Gastroesophageal sphincter (tissue), 4 donors: ENCODE measurements around the gene RECQL5. TPM values are rescaled to one million over a fixed set of nuclear protein-coding genes. Genes with fewer than 3 reads are reported as not detected.

Source experiments
- ATAC-seq: fragments of 150-250 bp; one replicate; pipeline ENCODE4 v1.9.1; 2016; ENCODE audit warnings: mild to moderate bottlenecking, moderate library complexity
- H3K27ac ChIP-seq, 4 donors: fragments of 200-600 bp; sonication (generic) in 3 of 4; 1 replicate in 3 of 4; 2 replicates in 1 of 4; pipeline ENCODE4 v1.5.1; 2016 to 2019
- H3K27me3 ChIP-seq: fragments of 200-600 bp; sonication (generic); one replicate; pipeline ENCODE4 v1.5.1; 2019
- H3K36me3 ChIP-seq, 2 donors: fragments of 200-600 bp; sonication (generic); one replicate each; pipeline ENCODE4 v1.5.1; 2019; ENCODE audit warnings: control low read depth in 1 of 2
- H3K4me1 ChIP-seq, 3 donors: fragments of 200-600 bp; sonication (generic); 1 replicate in 2 of 3; 2 replicates in 1 of 3; pipeline ENCODE4 v1.5.1; 2016 to 2019; ENCODE audit warnings: control low read depth in 2 of 3
- H3K4me3 ChIP-seq, 2 donors: fragments of 200-600 bp; sonication (generic); one replicate each; pipeline ENCODE4 v1.5.1; 2019; ENCODE audit warnings: mild to moderate bottlenecking in 1 of 2, moderate library complexity in 1 of 2
- H3K9me3 ChIP-seq, 3 donors: fragments of 200-600 bp; sonication (generic); one replicate each; pipeline ENCODE4 v1.5.1; 2017 to 2019; ENCODE audit warnings: control low read depth in 2 of 3
- EP300 ChIP-seq: sonication (generic); formaldehyde crosslinking; IDR thresholded peaks from one replicate; pipeline ENCODE4 v1.6.1; 2017; ENCODE audit warnings: antibody characterized with exemption, mild to moderate bottlenecking
- POLR2A ChIP-seq, 2 donors: fragments of 450-650 bp; IDR thresholded peaks; one replicate each; pipeline ENCODE4 v1.6.1; 2017; ENCODE audit warnings: antibody characterized with exemption in 2 of 2, mild to moderate bottlenecking in 2 of 2, moderate library complexity in 1 of 2
- POLR2AphosphoS5 ChIP-seq: sonication (generic); formaldehyde crosslinking; IDR thresholded peaks from one replicate; pipeline ENCODE4 v1.6.1; 2017; ENCODE audit warnings: antibody characterized with exemption
- WGBS, 2 donors: methylation state at CpG; one replicate each; pipeline ENCODE4 v1.1.5; 2018; ENCODE audit warnings: low coverage in 1 of 2; 5-methylcytosine and 5-hydroxymethylcytosine counted together
- total RNA-seq, 4 donors: library from RNA; depleted of rRNA; stranded (reverse); fragments of >200 nt; gene quantifications; one replicate each; pipeline ENCODE4 v1.1.0, GENCODE V29; 2016
- TF ChIP-seq, protein P1 (sequence below), 4 experiments: fragments of 200-600 bp in 2 of 4; fragments of 450-650 bp in 2 of 4; sonication (generic) in 1 of 4; IDR thresholded peaks; one replicate each; pipeline ENCODE4 v1.5.1; 2017 to 2019; ENCODE audit warnings: antibody characterized with exemption in 4 of 4, mild to moderate bottlenecking in 2 of 4, moderate library complexity in 2 of 4

Gene RECQL5
- total RNA-seq, 4 donors from 2014 or later = 6.4 to 15.1 (median 13.6) TPM

DNA sequence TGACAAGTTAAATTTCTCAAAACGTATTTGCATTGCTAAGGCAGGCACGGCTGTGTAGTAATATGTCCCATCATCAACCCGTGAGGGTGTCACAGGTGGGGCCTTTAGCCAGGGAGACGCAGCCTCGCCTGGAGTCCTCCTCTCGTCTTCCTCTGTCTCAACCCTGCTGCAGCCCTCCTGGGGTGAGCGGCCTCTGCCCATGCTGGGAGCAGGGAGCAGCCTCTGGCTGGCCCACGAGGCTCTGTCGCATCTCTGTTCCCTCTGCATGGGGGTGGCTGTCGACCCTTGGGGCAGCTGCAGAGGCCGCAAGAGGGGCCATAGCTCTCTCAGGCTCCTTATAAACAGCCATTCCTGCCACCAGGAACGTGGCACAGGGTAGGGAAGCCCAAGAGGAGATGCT is 34.5 kb downstream of the RECQL5 start:
- ATAC-seq = no peak
- H3K27ac ChIP-seq = peak overlapping the region in 3 of 4 donors; percentile 76 to 84 (median 80)
- H3K27me3 ChIP-seq = no peaks in the 10 kb centered on the region
- TF ChIP-seq POLR2A (IDR thresholded peaks at IDR 0.05) = no peak
- TF ChIP-seq, protein P1, sequence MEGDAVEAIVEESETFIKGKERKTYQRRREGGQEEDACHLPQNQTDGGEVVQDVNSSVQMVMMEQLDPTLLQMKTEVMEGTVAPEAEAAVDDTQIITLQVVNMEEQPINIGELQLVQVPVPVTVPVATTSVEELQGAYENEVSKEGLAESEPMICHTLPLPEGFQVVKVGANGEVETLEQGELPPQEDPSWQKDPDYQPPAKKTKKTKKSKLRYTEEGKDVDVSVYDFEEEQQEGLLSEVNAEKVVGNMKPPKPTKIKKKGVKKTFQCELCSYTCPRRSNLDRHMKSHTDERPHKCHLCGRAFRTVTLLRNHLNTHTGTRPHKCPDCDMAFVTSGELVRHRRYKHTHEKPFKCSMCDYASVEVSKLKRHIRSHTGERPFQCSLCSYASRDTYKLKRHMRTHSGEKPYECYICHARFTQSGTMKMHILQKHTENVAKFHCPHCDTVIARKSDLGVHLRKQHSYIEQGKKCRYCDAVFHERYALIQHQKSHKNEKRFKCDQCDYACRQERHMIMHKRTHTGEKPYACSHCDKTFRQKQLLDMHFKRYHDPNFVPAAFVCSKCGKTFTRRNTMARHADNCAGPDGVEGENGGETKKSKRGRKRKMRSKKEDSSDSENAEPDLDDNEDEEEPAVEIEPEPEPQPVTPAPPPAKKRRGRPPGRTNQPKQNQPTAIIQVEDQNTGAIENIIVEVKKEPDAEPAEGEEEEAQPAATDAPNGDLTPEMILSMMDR (IDR thresholded peaks at IDR 0.05) = no peak
- H3K9me3 ChIP-seq = no peaks in the 10 kb centered on the region
- no peak overlapping the region for H3K4me3 ChIP-seq
- H3K36me3 ChIP-seq = peaks cover 0 to 27% of the 10 kb centered on the region in 2 donors
- 78 to 80% methylated on average over 1 to 6 of the region's 12 CpGs for WGBS, 2 donors
- H3K4me1 ChIP-seq = peaks cover 0 to 29% (median 19%) of the 10 kb centered on the region in 3 donors

- H3K27me3 ChIP-seq = no peaks in the 10 kb centered on the region
- no peaks in the 10 kb centered on the region for H3K9me3 ChIP-seq
- H3K36me3 ChIP-seq = peaks cover 0 to 38% of the 10 kb centered on the region in 2 donors
- H3K27ac ChIP-seq = no peak overlapping the region
- TF ChIP-seq, protein P1 (IDR thresholded peaks at IDR 0.05) = no peak
- TF ChIP-seq POLR2AphosphoS5 (no peak), EP300 (no peak), POLR2A (IDR thresholded peaks at IDR 0.05) (no peak)
- ATAC-seq = no peak
- H3K4me3 ChIP-seq = no peak overlapping the region
- peaks cover 0 to 29% (median 19%) of the 10 kb centered on the region in 3 donors for H3K4me1 ChIP-seq
- WGBS, 2 donors = no CpG with 5 or more reads among the region's 27 CpGs
These were observed 35.6 kb downstream of the RECQL5 start for GRCh38 chr17:75631353-75631752.

- WGBS, 2 donors = 80% methylated on average over 1 of the region's 26 CpGs; no CpG with 5 or more reads in 1 of the 2 donors
- no peak for ATAC-seq
- TF ChIP-seq EP300 (no peak), POLR2A (IDR thresholded peaks at IDR 0.05) (no peak), POLR2AphosphoS5 (no peak)
- TF ChIP-seq, protein P1 (IDR thresholded peaks at IDR 0.05) = no peak
- no peak overlapping the region for H3K27ac ChIP-seq
- peaks cover 0 to 29% (median 19%) of the 10 kb centered on the region in 3 donors for H3K4me1 ChIP-seq
- no peak overlapping the region for H3K4me3 ChIP-seq
- no peaks in the 10 kb centered on the region for H3K27me3 ChIP-seq
- H3K9me3 ChIP-seq = no peaks in the 10 kb centered on the region
- H3K36me3 ChIP-seq = peaks cover 0 to 48% of the 10 kb centered on the region in 2 donors
These were observed 36.7 kb downstream of the RECQL5 start for GRCh38 chr17:75630071-75630917.

DNA sequence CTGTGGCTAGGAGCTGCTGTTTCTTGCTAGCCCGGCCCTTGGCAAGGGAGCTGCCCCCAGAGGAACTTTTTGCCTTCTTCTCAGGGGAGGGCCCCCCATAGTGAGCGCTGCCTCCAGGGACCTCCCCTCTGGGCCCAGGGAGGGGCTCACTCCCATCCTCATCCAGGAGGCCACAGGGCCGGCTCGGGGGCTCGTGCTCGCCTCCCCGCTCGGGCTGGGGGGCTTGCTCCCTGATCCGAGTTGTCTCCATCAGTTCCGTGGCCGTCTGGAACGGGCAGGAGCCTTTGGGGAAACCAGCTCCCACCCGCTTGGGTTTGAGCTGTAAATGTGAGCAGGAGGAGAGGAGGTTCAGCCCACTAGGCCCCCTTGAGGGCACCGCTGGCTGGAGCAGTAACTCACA is 37.8 kb downstream of the RECQL5 start:
- WGBS, 2 donors = no CpG with 5 or more reads among the region's 14 CpGs
- ATAC-seq = no peak
- peaks cover 0 to 60% of the 10 kb centered on the region in 2 donors for H3K36me3 ChIP-seq
- H3K9me3 ChIP-seq = no peaks in the 10 kb centered on the region
- H3K4me1 ChIP-seq = peaks cover 0 to 22% (median 16%) of the 10 kb centered on the region in 3 donors
- H3K27me3 ChIP-seq = no peaks in the 10 kb centered on the region
- H3K27ac ChIP-seq = no peak overlapping the region
- H3K4me3 ChIP-seq = no peak overlapping the region
- TF ChIP-seq, protein P1 (IDR thresholded peaks at IDR 0.05) = no peak
- TF ChIP-seq POLR2AphosphoS5 = no peak
- no peak for TF ChIP-seq EP300
- no peak for TF ChIP-seq POLR2A (IDR thresholded peaks at IDR 0.05)

DNA sequence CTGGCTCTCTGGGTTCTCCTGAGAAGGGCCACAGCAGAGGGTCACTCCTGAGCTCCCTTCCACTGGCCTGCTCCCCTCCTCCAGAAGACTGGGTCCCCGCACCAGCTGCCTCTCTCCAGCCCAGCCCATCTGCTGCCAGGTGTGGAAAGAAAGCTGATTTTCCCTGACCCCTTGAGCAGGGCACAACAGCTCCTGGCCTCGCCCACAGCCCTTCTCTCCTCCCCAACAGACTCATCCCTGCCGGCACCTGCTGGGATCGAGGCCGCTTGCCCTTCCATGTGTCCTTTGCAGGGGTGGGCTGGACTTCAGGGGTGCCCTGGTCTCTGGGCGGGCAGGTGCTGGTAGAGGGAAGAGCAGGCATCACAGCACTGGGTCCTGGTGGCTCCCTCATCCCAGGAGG is 38.5 kb downstream of the RECQL5 start:
- no peaks in the 10 kb centered on the region for H3K9me3 ChIP-seq
- H3K4me3 ChIP-seq = no peak overlapping the region
- no peak overlapping the region for H3K27ac ChIP-seq
- no peaks in the 10 kb centered on the region for H3K27me3 ChIP-seq
- H3K4me1 ChIP-seq = peaks cover 0 to 15% (median 9%) of the 10 kb centered on the region in 3 donors
- ATAC-seq = no peak
- TF ChIP-seq, protein P1 (IDR thresholded peaks at IDR 0.05) = no peak
- no peak for TF ChIP-seq POLR2AphosphoS5
- no peak for TF ChIP-seq EP300
- no peak for TF ChIP-seq POLR2A (IDR thresholded peaks at IDR 0.05)
- WGBS, 2 donors = no CpG with 5 or more reads among the region's 6 CpGs
- peaks cover 0 to 67% of the 10 kb centered on the region in 2 donors for H3K36me3 ChIP-seq
